ENCODE data around the gene CFAP97D1.

Gene CFAP97D1

GRCh38 chr17:43810226-43810715, 30.0 kb downstream of the CFAP97D1 start:
- no peak for ATAC-seq (ENCODE audit: insufficient read depth, low read depth)
- no peak overlapping the region for H3K4me2 ChIP-seq (ENCODE audit: insufficient read depth, low read length)
- no peaks in the 10 kb centered on the region for H3K79me2 ChIP-seq (ENCODE audit: insufficient read depth, low read length)
- H3K4me3 ChIP-seq (ENCODE audit: low read depth in 1 of 2, low read length in 2 of 2), result no peak overlapping the region
- H4K20me1 ChIP-seq (ENCODE audit: insufficient read depth, low read length), result no peaks in the 10 kb centered on the region
- TF ChIP-seq EZH2 (IDR thresholded peaks at IDR 0.05; ENCODE audit: borderline replicate concordance, low read depth, low read length, severe bottlenecking), result no peak
- TF ChIP-seq CTCF (IDR thresholded peaks at IDR 0.05; ENCODE audit: borderline replicate concordance, extremely low read depth, low read length, poor library complexity, severe bottlenecking), result no peak
- DNase-seq, result no peak
- no peak overlapping the region for H3K27ac ChIP-seq (ENCODE audit: low read length)
- H3K36me3 ChIP-seq (ENCODE audit: insufficient read depth, low read length), result no peaks in the 10 kb centered on the region
- H2AFZ ChIP-seq (ENCODE audit: low read depth, low read length), result no peak overlapping the region
- no peaks in the 10 kb centered on the region for H3K9me3 ChIP-seq (ENCODE audit: insufficient read depth, low read length, severe bottlenecking)
- H3K27me3 ChIP-seq (ENCODE audit: insufficient read depth, low read length, poor library complexity), result peaks cover 24% of the 10 kb centered on the region
- H3K9ac ChIP-seq (ENCODE audit: low read depth, low read length), result no peak overlapping the region
- no peaks in the 10 kb centered on the region for H3K4me1 ChIP-seq (ENCODE audit: insufficient read depth, low read length)

- H3K9me3 ChIP-seq (ENCODE audit: insufficient read depth, low read length, severe bottlenecking), result no peaks in the 10 kb centered on the region
- no peak overlapping the region for H3K9ac ChIP-seq (ENCODE audit: low read depth, low read length)
- DNase-seq, result no peak
- H3K4me2 ChIP-seq (ENCODE audit: insufficient read depth, low read length), result no peak overlapping the region
- H3K4me1 ChIP-seq (ENCODE audit: insufficient read depth, low read length), result no peaks in the 10 kb centered on the region
- H3K36me3 ChIP-seq (ENCODE audit: insufficient read depth, low read length), result no peaks in the 10 kb centered on the region
- H3K27ac ChIP-seq (ENCODE audit: low read length), result no peak overlapping the region
- TF ChIP-seq CTCF (IDR thresholded peaks at IDR 0.05; ENCODE audit: borderline replicate concordance, extremely low read depth, low read length, poor library complexity, severe bottlenecking), result no peak
- no peaks in the 10 kb centered on the region for H4K20me1 ChIP-seq (ENCODE audit: insufficient read depth, low read length)
- no peak overlapping the region for H3K4me3 ChIP-seq (ENCODE audit: low read depth in 1 of 2, low read length in 2 of 2)
- peaks cover 22% of the 10 kb centered on the region for H3K27me3 ChIP-seq (ENCODE audit: insufficient read depth, low read length, poor library complexity)
- no peak overlapping the region for H2AFZ ChIP-seq (ENCODE audit: low read depth, low read length)
- no peaks in the 10 kb centered on the region for H3K79me2 ChIP-seq (ENCODE audit: insufficient read depth, low read length)
- no peak for ATAC-seq (ENCODE audit: insufficient read depth, low read depth)
Measured at GRCh38 chr17:43810823-43811222, 30.6 kb downstream of the CFAP97D1 start.

GRCh38 chr17:43812396-43813265, 32.4 kb downstream of the CFAP97D1 start:
- Histone ChIP-seq H3K4me2 (ENCODE audit: insufficient read depth, low read length) (no peak overlapping the region), H3K4me3 (ENCODE audit: low read depth in 1 of 2, low read length in 2 of 2) (no peak overlapping the region), H3K4me1 (ENCODE audit: insufficient read depth, low read length) (no peaks in the 10 kb centered on the region), H3K9ac (ENCODE audit: low read depth, low read length) (no peak overlapping the region), H3K36me3 (ENCODE audit: insufficient read depth, low read length) (no peaks in the 10 kb centered on the region), H2AFZ (ENCODE audit: low read depth, low read length) (no peak overlapping the region), H3K27ac (ENCODE audit: low read length) (no peak overlapping the region), H3K79me2 (ENCODE audit: insufficient read depth, low read length) (no peaks in the 10 kb centered on the region), H4K20me1 (ENCODE audit: insufficient read depth, low read length) (no peaks in the 10 kb centered on the region), H3K9me3 (ENCODE audit: insufficient read depth, low read length, severe bottlenecking) (no peaks in the 10 kb centered on the region), H3K27me3 (ENCODE audit: insufficient read depth, low read length, poor library complexity) (peaks cover 22% of the 10 kb centered on the region)
- DNase-seq, result no peak
- no peak for TF ChIP-seq CTCF (IDR thresholded peaks at IDR 0.05; ENCODE audit: borderline replicate concordance, extremely low read depth, low read length, poor library complexity, severe bottlenecking)
- no peak for TF ChIP-seq EZH2 (IDR thresholded peaks at IDR 0.05; ENCODE audit: borderline replicate concordance, low read depth, low read length, severe bottlenecking)
- ATAC-seq (ENCODE audit: insufficient read depth, low read depth), result no peak

All from DND-41 (cell line).